Measurements from ENCODE around the gene CPOX.

Gene CPOX

GRCh38 chr3:98574132-98574531 is 19.3 kb downstream of the CPOX start:
- peaks cover 7% of the 10 kb centered on the region for H3K36me3 ChIP-seq (ENCODE audit: control insufficient read depth, insufficient read depth, low read length)
- H3K27me3 ChIP-seq (replicated peaks; ENCODE audit: control insufficient read depth, insufficient read depth, low read length), result no peaks in the 10 kb centered on the region
- no peak for DNase-seq (ENCODE audit: extremely low read depth, insufficient read length)
- no peak overlapping the region for H3K4me3 ChIP-seq (replicated peaks; ENCODE audit: low read depth, low read length)
- no peak for TF ChIP-seq CTCF (IDR thresholded peaks at IDR 0.05; ENCODE audit: insufficient read depth, low read length, poor library complexity, severe bottlenecking)

- peak overlapping the region; percentile 34; the same call in 1 of the 2 replicates for H3K4me3 ChIP-seq (replicated peaks; ENCODE audit: low read depth, low read length)
- peak; percentile 52 for TF ChIP-seq CTCF (IDR thresholded peaks at IDR 0.05; ENCODE audit: insufficient read depth, low read length, poor library complexity, severe bottlenecking)
- no peak for DNase-seq (ENCODE audit: extremely low read depth, insufficient read length)
- H3K36me3 ChIP-seq (ENCODE audit: control insufficient read depth, insufficient read depth, low read length), result peaks cover 7% of the 10 kb centered on the region
- H3K27me3 ChIP-seq (replicated peaks; ENCODE audit: control insufficient read depth, insufficient read depth, low read length), result no peaks in the 10 kb centered on the region
Observed at GRCh38 chr3:98573181-98573728, 20.2 kb downstream of the CPOX start.

GRCh38 chr3:98568402-98568801 is 25.0 kb downstream of the CPOX start:
- Histone ChIP-seq H3K36me3 (ENCODE audit: control insufficient read depth, insufficient read depth, low read length) (no peaks in the 10 kb centered on the region), H3K4me3 (replicated peaks; ENCODE audit: low read depth, low read length) (no peak overlapping the region), H3K27me3 (replicated peaks; ENCODE audit: control insufficient read depth, insufficient read depth, low read length) (no peaks in the 10 kb centered on the region)
- TF ChIP-seq CTCF (IDR thresholded peaks at IDR 0.05; ENCODE audit: insufficient read depth, low read length, poor library complexity, severe bottlenecking), result no peak
- no peak for DNase-seq (ENCODE audit: extremely low read depth, insufficient read length)

GRCh38 chr3:98567666-98568270 is 25.6 kb downstream of the CPOX start:
- H3K4me3 ChIP-seq (replicated peaks; ENCODE audit: low read depth, low read length), result no peak overlapping the region
- H3K36me3 ChIP-seq (ENCODE audit: control insufficient read depth, insufficient read depth, low read length), result no peaks in the 10 kb centered on the region
- no peak for TF ChIP-seq CTCF (IDR thresholded peaks at IDR 0.05; ENCODE audit: insufficient read depth, low read length, poor library complexity, severe bottlenecking)
- H3K27me3 ChIP-seq (replicated peaks; ENCODE audit: control insufficient read depth, insufficient read depth, low read length), result no peaks in the 10 kb centered on the region
- no peak for DNase-seq (ENCODE audit: extremely low read depth, insufficient read length)

GRCh38 chr3:98565843-98566242 is 27.6 kb downstream of the CPOX start:
- Histone ChIP-seq H3K36me3 (ENCODE audit: control insufficient read depth, insufficient read depth, low read length) (no peaks in the 10 kb centered on the region), H3K27me3 (replicated peaks; ENCODE audit: control insufficient read depth, insufficient read depth, low read length) (no peaks in the 10 kb centered on the region), H3K4me3 (replicated peaks; ENCODE audit: low read depth, low read length) (no peak overlapping the region)
- DNase-seq (ENCODE audit: extremely low read depth, insufficient read length), result no peak
- no peak for TF ChIP-seq CTCF (IDR thresholded peaks at IDR 0.05; ENCODE audit: insufficient read depth, low read length, poor library complexity, severe bottlenecking)
